HG03196 (cell line): ENCODE data around the gene PPP5C.
A peak's percentile ranks its signal among the peaks of the same experiment; 100 is the strongest.
"Not testable (repeated sequence)": the region's sequence is repeated elsewhere in the genome, so short reads cannot be mapped to it uniquely, and the experiment has no call there.

ENCODE experiments used
- ATAC-seq: cut with Tn5 transposase; IDR thresholded peaks from one replicate; pipeline ENCODE4 v1.9.1; 2021; ENCODE audit not compliant: unreplicated experiment

PPP5C gene

GRCh38 chr19:46346821-46347571 is at the start of gene PPP5C:
Gene PPP5C (plus strand): TSS chr19:46347087. CDS start chr19:46347097, 10 bp downstream.
- ATAC-seq: peak; percentile 54

- no peak for ATAC-seq
These were observed 49.0 kb upstream of the PPP5C start for GRCh38 chr19:46297700-46298478.

DNA sequence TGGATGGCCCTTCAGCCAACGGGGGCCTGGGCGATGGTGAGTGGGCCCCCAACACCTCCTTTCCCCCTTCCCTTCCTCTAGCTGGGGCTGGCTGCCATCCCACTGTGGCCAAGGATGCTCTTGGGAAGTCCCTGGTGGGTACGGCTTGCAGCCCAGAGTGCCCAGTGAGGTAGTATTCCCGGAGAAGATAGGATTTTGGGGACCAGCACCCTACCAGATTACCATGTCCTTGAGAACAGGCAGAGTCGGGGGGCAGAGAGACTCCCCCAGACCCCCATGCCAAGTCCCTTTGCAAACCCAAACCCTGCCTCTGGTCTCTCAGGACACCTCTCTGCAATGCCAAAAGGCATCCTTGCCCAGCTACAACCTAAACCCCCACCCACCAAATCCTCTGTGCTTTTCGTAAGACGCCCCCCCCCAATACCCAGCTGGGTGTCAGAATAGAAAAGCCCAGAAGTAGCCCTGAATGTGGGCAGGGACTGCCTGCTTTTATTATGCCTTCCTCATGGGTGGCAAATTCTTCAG is 48.3 kb upstream of the PPP5C start:
- ATAC-seq: no peak

DNA sequence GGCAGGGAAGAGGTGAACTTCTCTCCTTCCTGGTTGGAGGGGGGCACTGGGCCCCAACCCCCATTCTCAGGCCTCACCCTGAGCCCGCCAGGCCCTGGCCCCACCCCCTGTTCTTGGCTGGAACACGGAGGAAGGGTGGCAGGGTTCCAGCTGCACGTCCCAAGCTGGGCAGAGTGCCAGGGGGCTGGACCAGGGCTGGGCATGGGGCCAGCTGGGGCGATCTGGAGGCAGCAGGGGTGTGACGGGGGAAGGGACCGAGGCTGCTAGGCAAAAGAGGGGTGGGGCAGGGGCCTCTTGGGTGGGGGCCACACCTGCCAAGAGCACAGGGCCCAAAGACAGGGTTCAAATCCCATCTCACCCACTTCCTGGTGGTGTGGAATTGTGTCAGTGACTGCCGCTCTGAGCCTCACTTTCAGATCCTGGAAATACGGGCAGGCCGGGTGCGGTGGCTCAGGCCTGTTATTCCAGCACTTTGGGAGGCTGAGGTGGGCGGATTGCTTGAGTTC is 47.8 kb upstream of the PPP5C start:
- ATAC-seq: no peak

GRCh38 chr19:46299695-46300094 is 47.2 kb upstream of the PPP5C start:
- ATAC-seq: no peak

- no peak for ATAC-seq
These were observed 43.6 kb upstream of the PPP5C start for GRCh38 chr19:46303322-46303690.

GRCh38 chr19:46303691-46304397 is 43.0 kb upstream of the PPP5C start:
- ATAC-seq: no peak

- no peak for ATAC-seq
These were observed 40.4 kb upstream of the PPP5C start for GRCh38 chr19:46306501-46306900.

DNA sequence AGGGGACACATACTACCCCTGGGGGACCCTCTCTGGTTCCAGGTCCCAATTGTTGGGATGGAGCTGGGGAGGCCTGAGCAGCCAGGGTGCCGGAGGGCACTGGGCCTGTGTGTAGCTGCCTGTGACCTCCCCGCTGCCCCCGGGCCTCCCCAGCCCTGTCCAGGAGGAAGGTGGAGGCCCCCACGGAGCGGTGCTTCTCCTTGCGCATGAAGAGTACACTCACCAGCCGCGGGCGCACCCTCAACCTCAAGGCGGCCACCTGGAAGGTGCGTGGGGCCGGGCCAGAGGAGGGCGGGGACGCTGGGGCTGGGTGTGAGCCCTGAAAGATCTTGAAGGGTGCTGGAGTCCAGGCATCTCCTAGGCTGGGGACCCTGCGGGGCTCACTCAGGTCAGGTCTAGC is 38.4 kb upstream of the PPP5C start:
- no peak for ATAC-seq

GRCh38 chr19:46309056-46309455 is 37.8 kb upstream of the PPP5C start:
- ATAC-seq: no peak

DNA sequence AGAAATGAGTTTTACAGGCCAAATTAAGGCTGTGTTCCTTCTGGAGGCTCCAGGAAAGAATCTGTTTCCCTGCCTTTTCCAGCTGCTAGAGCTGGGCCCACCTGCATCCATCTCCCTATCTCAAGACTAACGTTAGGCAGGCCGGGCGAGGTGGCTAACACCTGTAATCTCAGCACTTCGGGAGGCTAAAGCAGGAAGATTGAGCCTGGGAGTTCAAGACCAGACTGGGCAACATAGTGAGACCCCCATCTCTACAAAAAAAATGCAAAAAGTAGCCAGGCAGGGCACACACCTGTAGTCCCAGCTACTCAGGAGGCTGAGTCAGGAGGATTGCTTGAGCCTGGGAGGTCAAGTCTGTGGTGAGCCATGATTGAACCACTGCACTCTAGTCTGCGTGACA is 35.4 kb upstream of the PPP5C start:
- ATAC-seq: no peak

GRCh38 chr19:46313540-46314469 is 33.1 kb upstream of the PPP5C start:
- ATAC-seq: not testable (repeated sequence)

GRCh38 chr19:46317339-46317738 is 29.5 kb upstream of the PPP5C start:
- ATAC-seq: no peak

DNA sequence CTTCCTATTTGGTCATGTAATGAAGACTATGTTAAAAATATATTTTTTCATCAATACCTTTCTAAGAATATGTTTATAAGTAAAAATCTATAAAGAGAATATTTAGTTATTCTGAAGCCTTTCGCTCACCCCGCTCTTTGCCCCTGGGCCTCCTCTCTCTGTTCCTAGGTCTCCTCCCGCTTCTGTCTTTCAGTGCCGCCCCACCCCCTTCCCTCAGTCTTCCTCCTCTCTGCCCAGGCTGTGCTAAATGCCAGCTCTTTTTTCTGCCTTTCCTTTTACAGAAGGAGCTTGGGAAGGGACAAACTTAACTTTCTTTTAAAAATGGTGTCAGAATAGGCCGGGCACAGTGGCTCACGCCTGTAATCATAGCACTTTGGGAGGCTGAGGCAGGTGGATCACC is 27.3 kb upstream of the PPP5C start:
- ATAC-seq: no peak

- no peak for ATAC-seq
These were observed 26.3 kb upstream of the PPP5C start for GRCh38 chr19:46320559-46320958.

DNA sequence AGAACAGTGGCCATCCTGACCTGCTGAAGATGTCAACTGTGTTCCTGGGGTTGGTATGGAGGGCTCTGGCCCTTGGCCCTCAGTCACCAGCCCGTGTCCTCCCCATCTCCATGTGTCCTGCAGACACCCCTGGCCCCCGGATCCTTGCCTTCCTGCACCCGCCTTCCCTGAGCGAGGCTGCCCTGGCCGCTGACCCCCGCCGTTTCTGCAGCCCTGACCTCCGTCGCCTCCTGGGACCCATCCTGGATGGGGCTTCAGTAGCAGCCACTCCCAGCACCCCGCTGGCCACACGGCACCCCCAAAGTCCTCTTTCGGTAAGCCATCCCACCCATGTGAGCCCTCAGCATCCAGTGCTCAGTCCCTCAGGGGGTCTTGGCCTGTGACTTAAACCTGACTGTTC is 25.2 kb upstream of the PPP5C start:
- ATAC-seq: no peak

- ATAC-seq: not testable (repeated sequence)
These were observed 23.7 kb upstream of the PPP5C start for GRCh38 chr19:46323227-46323626.

DNA sequence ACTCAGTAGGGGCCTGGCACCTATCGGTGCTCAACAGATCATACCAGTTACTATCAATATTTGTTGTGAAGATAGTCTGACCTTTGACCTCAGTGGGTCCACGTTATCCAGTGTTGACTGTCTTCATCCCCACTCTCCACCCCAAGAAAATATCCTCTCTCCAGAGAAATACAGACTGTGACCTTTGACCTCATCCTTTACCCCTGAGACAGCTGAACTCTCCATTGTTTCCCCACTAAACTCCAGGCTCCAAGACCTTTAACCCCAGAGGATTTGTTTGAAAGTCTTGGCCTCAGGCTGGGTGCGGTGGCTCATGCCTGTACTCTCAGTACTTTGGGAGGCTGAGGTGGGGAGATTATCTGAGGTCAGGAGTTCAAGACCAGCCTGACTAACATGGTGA is 22.6 kb upstream of the PPP5C start:
- no peak for ATAC-seq

DNA sequence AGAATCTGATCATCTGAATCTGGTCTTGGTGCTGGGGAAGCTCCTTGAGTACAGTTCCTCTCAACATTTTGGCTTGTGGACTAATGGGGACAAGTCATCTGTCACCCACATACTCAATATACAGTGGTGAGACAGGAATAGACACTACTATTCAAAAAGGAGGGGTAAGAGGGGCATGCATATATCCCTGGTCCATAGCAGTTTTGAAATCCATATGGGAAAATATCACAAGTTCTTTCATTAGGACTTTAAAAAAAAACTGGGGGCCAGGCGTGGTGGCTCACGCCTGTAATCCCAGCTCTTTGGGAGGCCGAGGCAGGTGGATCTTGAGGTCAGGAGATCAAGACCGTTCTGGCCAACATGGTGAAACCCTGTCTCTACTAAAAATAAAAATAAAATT is 20.3 kb upstream of the PPP5C start:
- no peak for ATAC-seq

DNA sequence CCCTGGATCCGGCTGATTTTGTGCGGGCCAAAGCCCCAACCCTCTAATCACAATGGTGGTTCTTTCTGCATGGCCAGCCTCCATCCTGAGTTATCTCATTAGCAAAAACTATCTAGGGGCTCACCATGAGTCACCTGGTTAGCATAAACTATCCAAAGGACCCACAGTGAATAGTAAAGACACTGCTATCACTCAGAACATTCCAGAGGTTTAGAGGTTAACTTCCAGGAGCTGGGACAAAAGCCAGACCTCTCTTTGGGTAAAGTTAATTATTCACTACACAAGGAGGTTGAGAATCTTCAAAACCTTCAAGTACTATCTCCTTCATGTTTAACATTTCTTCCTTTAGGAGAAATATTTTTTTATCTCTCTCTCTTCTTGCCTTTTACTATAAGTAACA is 18.8 kb upstream of the PPP5C start:
- ATAC-seq: no peak
